ENCODE measurements around the gene FBXL13. TPM values are rescaled to one million over a fixed set of nuclear protein-coding genes. Genes with fewer than 3 reads are reported as not detected.

FBXL13 gene
- total and polyA plus RNA-seq, 2 of the 8 experiments (the other 6 are each of a cell fraction or from before 2014, with no cell fraction given): 1.2 to 2.8 TPM

DNA sequence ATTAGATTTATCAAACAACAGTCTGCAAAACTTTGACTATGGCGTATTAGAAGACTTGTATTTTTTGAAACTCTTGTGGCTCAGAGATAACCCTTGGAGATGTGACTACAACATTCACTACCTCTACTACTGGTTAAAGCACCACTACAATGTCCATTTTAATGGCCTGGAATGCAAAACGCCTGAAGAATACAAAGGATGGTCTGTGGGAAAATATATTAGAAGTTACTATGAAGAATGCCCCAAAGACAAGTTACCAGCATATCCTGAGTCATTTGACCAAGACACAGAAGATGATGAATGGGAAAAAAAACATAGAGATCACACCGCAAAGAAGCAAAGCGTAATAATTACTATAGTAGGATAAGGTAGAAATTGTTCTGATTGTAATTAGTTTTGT is 130.4 kb downstream of the FBXL13 start:
- no peak overlapping the region for H2BK12ac ChIP-seq (ENCODE audit: low read depth, low read length)
- H3K36me3 ChIP-seq (ENCODE audit: control insufficient read depth in 2 of 4, insufficient read depth in 4 of 4, low read length in 3 of 4): no peaks in the 10 kb centered on the region
- H3K9ac ChIP-seq (replicated peaks in 1 of 4; ENCODE audit: extremely low read depth in 1 of 4, low read depth in 3 of 4, low read length in 3 of 4): no peak overlapping the region
- no peak overlapping the region for H3K27ac ChIP-seq (ENCODE audit: low read depth, low read length)
- no peak overlapping the region for H3K56ac ChIP-seq (replicated peaks; ENCODE audit: insufficient read length, low read depth, low read length)
- no peak for TF ChIP-seq PHF8 (conservative IDR thresholded peaks at IDR 0.05; ENCODE audit: low read depth, low read length)
- TF ChIP-seq TEAD4 (IDR thresholded peaks at IDR 0.05; ENCODE audit: low read depth, low read length): 0 out of 2 replicates have a peak, but pooled peaks have one; percentile 5
- H3K23ac ChIP-seq (ENCODE audit: insufficient read length): no peak overlapping the region
- H2AFZ ChIP-seq (ENCODE audit: low read length): no peak overlapping the region
- H2BK5ac ChIP-seq (ENCODE audit: low read depth, low read length): no peak overlapping the region
- no peak for FAIRE-seq
- peak overlapping the region in 1 of 2 experiments; percentile 64; a peak in 2 of 4 replicates for H3K4me2 ChIP-seq (ENCODE audit: insufficient read depth in 1 of 2, low read depth in 2 of 2, low read length in 2 of 2)
- no peak overlapping the region for H3K18ac ChIP-seq (ENCODE audit: extremely low read depth, low read length)
- no peak overlapping the region for H3K4ac ChIP-seq (replicated peaks; ENCODE audit: insufficient read length, low read depth, low read length)
- H4K5ac ChIP-seq (ENCODE audit: insufficient read length, low read depth, low read length): no peak overlapping the region
- H3K4me1 ChIP-seq (replicated peaks in 1 of 4; ENCODE audit: control insufficient read depth in 3 of 4, insufficient read depth in 4 of 4, low read length in 3 of 4): peaks cover 3 to 19% (median 14%) of the 10 kb centered on the region in 4 experiments; a peak in 6 of 7 replicates
- no peak overlapping the region for H2BK15ac ChIP-seq (ENCODE audit: low read length)
- H3K79me2 ChIP-seq (ENCODE audit: control insufficient read depth in 1 of 2, insufficient read depth in 2 of 2, low read length in 2 of 2): no peaks in the 10 kb centered on the region
- H3K4me3 ChIP-seq (ENCODE audit: extremely low read depth in 1 of 4, insufficient read depth in 2 of 4, low read depth in 3 of 4, low read length in 4 of 4): peak overlapping the region in 1 of 4 experiments; percentile 46; a peak in 1 of 8 replicates
- no peak overlapping the region for H2AK5ac ChIP-seq (ENCODE audit: low read depth, low read length)
- no peaks in the 10 kb centered on the region for H3K79me1 ChIP-seq (ENCODE audit: low read depth, low read length)
- H4K20me1 ChIP-seq (replicated peaks in 1 of 2; ENCODE audit: control insufficient read depth in 1 of 2, insufficient read depth in 2 of 2, low read length in 2 of 2): no peaks in the 10 kb centered on the region
- H3K9me3 ChIP-seq (ENCODE audit: insufficient read depth in 2 of 2, low read depth in 1 of 2, low read length in 1 of 2): no peaks in the 10 kb centered on the region
- DNase-seq (ENCODE audit: low read depth in 1 of 2, low spot score in 2 of 2): no peak
- no peak overlapping the region for H4K91ac ChIP-seq (replicated peaks; ENCODE audit: insufficient read length, low read length)
- H3K27me3 ChIP-seq (replicated peaks in 1 of 4; ENCODE audit: control insufficient read depth in 3 of 4, extremely low read depth in 1 of 4, insufficient read depth in 3 of 4, low read length in 3 of 4): no peaks in the 10 kb centered on the region
- H4K8ac ChIP-seq (ENCODE audit: extremely low read depth, insufficient read depth, low read length): no peak overlapping the region
- H2BK20ac ChIP-seq (ENCODE audit: low read length): no peak overlapping the region
- ChIA-PET POLR2A (ENCODE audit: partially characterized antibody) (interaction anchor here (2.1 kb wide), 1 partner anchor 9 kb away, joined by 8 read pairs; no protein-coding TSS in a partner anchor), CTCF (ENCODE audit: partially characterized antibody) (interaction anchor here (1.0 to 2.0 kb wide), 3 partner anchors 7 to 118 kb away, joined by 4 to 6 read pairs (median 4); no protein-coding TSS in a partner anchor)
- 77% methylated on average over 4 of the region's 4 CpGs; no CpG with 5 or more reads in 1 of the 2 experiments for WGBS, 2 experiments (ENCODE audit: extremely low coverage in 1 of 2, insufficient coverage in 1 of 2, insufficient read length in 1 of 2, insufficient replicate concordance in 2 of 2, low coverage in 1 of 2, low lambda C conversion rate in 2 of 2, missing lambda C conversion rate in 1 of 2)
- no peak overlapping the region for H2BK120ac ChIP-seq (replicated peaks; ENCODE audit: low read depth, low read length)
- no peaks in the 10 kb centered on the region for H3K23me2 ChIP-seq (ENCODE audit: low read depth, low read length)
- no peak overlapping the region for H3K14ac ChIP-seq (ENCODE audit: insufficient read length)

Data from H1 (cell line).